ENCODE measurements around the gene LRFN2. TPM values are rescaled to one million over a fixed set of nuclear protein-coding genes. Genes with fewer than 3 reads are reported as not detected.

Gene LRFN2
- total and polyA plus RNA-seq, 2 experiments from 2014 or later, result 0.29 to 2.5 TPM

DNA sequence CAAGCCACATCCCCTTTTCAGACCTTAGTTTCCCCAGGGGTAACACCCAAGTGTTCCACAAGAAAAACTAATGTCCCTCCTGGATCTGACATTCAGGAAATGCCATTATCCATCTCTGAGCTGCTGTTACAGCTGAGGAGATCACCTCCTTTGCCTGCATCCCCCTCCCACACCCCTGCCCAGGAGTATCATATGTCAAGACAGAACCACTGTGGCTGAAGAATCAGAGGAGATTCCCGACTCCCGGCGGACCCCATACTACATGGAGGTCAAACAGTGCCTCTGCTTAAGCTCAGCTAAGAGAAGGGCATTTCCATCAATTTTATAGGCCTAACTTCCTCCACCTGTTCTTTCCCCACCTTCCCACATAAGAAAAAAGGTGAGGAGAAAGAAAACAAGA is 36.8 kb upstream of the LRFN2 start:
- Histone ChIP-seq H3K36me3 (ENCODE audit: insufficient read depth) (no peaks in the 10 kb centered on the region), H3K27ac (ENCODE audit: low read depth) (no peak overlapping the region), H3F3A (replicated peaks; ENCODE audit: low read depth) (no peaks in the 10 kb centered on the region), H3K27me3 (ENCODE audit: insufficient read depth) (no peaks in the 10 kb centered on the region), H3K4me3 (no peak overlapping the region), H4K20me1 (replicated peaks; ENCODE audit: insufficient read depth) (no peaks in the 10 kb centered on the region), H3K4me2 (no peak overlapping the region), H3K9me2 (ENCODE audit: insufficient read depth) (peaks cover 4% of the 10 kb centered on the region; the same call in 1 of the 2 replicates), H2AFZ (no peak overlapping the region), H3K79me2 (replicated peaks; ENCODE audit: insufficient read depth) (no peaks in the 10 kb centered on the region), H3K4me1 (ENCODE audit: insufficient read depth) (no peaks in the 10 kb centered on the region)
- no peaks in the 10 kb centered on the region for H3K36me3 Mint-ChIP-seq (ENCODE audit: low read depth)
- DNase-seq (ENCODE audit: low spot score) (no peak), ATAC-seq (no peak)
- no peaks in the 10 kb centered on the region for H3K4me1 Mint-ChIP-seq
- no peaks in the 10 kb centered on the region for H3K27me3 Mint-ChIP-seq (ENCODE audit: insufficient read depth, low read depth, poor library complexity)
- TF ChIP-seq, protein P1, sequence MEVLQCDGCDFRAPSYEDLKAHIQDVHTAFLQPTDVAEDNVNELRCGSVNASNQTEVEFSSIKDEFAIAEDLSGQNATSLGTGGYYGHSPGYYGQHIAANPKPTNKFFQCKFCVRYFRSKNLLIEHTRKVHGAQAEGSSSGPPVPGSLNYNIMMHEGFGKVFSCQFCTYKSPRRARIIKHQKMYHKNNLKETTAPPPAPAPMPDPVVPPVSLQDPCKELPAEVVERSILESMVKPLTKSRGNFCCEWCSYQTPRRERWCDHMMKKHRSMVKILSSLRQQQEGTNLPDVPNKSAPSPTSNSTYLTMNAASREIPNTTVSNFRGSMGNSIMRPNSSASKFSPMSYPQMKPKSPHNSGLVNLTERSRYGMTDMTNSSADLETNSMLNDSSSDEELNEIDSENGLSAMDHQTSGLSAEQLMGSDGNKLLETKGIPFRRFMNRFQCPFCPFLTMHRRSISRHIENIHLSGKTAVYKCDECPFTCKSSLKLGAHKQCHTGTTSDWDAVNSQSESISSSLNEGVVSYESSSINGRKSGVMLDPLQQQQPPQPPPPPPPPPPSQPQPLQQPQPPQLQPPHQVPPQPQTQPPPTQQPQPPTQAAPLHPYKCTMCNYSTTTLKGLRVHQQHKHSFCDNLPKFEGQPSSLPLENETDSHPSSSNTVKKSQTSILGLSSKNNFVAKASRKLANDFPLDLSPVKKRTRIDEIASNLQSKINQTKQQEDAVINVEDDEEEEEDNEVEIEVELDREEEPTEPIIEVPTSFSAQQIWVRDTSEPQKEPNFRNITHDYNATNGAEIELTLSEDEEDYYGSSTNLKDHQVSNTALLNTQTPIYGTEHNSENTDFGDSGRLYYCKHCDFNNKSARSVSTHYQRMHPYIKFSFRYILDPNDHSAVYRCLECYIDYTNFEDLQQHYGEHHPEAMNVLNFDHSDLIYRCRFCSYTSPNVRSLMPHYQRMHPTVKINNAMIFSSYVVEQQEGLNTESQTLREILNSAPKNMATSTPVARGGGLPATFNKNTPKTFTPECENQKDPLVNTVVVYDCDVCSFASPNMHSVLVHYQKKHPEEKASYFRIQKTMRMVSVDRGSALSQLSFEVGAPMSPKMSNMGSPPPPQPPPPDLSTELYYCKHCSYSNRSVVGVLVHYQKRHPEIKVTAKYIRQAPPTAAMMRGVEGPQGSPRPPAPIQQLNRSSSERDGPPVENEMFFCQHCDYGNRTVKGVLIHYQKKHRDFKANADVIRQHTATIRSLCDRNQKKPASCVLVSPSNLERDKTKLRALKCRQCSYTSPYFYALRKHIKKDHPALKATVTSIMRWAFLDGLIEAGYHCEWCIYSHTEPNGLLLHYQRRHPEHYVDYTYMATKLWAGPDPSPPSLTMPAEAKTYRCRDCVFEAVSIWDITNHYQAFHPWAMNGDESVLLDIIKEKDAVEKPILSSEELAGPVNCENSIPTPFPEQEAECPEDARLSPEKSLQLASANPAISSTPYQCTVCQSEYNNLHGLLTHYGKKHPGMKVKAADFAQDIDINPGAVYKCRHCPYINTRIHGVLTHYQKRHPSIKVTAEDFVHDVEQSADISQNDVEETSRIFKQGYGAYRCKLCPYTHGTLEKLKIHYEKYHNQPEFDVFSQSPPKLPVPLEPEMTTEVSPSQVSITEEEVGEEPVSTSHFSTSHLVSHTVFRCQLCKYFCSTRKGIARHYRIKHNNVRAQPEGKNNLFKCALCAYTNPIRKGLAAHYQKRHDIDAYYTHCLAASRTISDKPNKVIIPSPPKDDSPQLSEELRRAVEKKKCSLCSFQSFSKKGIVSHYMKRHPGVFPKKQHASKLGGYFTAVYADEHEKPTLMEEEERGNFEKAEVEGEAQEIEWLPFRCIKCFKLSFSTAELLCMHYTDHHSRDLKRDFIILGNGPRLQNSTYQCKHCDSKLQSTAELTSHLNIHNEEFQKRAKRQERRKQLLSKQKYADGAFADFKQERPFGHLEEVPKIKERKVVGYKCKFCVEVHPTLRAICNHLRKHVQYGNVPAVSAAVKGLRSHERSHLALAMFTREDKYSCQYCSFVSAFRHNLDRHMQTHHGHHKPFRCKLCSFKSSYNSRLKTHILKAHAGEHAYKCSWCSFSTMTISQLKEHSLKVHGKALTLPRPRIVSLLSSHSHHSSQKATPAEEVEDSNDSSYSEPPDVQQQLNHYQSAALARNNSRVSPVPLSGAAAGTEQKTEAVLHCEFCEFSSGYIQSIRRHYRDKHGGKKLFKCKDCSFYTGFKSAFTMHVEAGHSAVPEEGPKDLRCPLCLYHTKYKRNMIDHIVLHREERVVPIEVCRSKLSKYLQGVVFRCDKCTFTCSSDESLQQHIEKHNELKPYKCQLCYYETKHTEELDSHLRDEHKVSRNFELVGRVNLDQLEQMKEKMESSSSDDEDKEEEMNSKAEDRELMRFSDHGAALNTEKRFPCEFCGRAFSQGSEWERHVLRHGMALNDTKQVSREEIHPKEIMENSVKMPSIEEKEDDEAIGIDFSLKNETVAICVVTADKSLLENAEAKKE (CRISPR knock-in tag; IDR thresholded peaks at IDR 0.05), result no peak
- TF ChIP-seq, protein P2, sequence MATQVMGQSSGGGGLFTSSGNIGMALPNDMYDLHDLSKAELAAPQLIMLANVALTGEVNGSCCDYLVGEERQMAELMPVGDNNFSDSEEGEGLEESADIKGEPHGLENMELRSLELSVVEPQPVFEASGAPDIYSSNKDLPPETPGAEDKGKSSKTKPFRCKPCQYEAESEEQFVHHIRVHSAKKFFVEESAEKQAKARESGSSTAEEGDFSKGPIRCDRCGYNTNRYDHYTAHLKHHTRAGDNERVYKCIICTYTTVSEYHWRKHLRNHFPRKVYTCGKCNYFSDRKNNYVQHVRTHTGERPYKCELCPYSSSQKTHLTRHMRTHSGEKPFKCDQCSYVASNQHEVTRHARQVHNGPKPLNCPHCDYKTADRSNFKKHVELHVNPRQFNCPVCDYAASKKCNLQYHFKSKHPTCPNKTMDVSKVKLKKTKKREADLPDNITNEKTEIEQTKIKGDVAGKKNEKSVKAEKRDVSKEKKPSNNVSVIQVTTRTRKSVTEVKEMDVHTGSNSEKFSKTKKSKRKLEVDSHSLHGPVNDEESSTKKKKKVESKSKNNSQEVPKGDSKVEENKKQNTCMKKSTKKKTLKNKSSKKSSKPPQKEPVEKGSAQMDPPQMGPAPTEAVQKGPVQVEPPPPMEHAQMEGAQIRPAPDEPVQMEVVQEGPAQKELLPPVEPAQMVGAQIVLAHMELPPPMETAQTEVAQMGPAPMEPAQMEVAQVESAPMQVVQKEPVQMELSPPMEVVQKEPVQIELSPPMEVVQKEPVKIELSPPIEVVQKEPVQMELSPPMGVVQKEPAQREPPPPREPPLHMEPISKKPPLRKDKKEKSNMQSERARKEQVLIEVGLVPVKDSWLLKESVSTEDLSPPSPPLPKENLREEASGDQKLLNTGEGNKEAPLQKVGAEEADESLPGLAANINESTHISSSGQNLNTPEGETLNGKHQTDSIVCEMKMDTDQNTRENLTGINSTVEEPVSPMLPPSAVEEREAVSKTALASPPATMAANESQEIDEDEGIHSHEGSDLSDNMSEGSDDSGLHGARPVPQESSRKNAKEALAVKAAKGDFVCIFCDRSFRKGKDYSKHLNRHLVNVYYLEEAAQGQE (IDR thresholded peaks at IDR 0.05; ENCODE audit: unreplicated experiment), result no peak
- no peak for TF ChIP-seq ZNF114 (CRISPR knock-in tag; IDR thresholded peaks at IDR 0.05)
- no peak for TF ChIP-seq EZH2phosphoT487 (IDR thresholded peaks at IDR 0.05; ENCODE audit: unreplicated experiment)
- TF ChIP-seq EZH2 (IDR thresholded peaks at IDR 0.05; ENCODE audit: low read depth, unreplicated experiment), result no peak
- TF ChIP-seq ZNF331 (CRISPR knock-in tag; IDR thresholded peaks at IDR 0.05; ENCODE audit: low read depth), result no peak
- no peak for TF ChIP-seq CREB1 (CRISPR knock-in tag; IDR thresholded peaks at IDR 0.05; ENCODE audit: low read depth)
- TF ChIP-seq, protein P3, sequence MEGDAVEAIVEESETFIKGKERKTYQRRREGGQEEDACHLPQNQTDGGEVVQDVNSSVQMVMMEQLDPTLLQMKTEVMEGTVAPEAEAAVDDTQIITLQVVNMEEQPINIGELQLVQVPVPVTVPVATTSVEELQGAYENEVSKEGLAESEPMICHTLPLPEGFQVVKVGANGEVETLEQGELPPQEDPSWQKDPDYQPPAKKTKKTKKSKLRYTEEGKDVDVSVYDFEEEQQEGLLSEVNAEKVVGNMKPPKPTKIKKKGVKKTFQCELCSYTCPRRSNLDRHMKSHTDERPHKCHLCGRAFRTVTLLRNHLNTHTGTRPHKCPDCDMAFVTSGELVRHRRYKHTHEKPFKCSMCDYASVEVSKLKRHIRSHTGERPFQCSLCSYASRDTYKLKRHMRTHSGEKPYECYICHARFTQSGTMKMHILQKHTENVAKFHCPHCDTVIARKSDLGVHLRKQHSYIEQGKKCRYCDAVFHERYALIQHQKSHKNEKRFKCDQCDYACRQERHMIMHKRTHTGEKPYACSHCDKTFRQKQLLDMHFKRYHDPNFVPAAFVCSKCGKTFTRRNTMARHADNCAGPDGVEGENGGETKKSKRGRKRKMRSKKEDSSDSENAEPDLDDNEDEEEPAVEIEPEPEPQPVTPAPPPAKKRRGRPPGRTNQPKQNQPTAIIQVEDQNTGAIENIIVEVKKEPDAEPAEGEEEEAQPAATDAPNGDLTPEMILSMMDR (conservative IDR thresholded peaks at IDR 0.05; ENCODE audit: low read depth in 2 of 2), result no peak
- no peak for TF ChIP-seq JUNB (IDR thresholded peaks at IDR 0.05; ENCODE audit: unreplicated experiment)
- no peak for TF ChIP-seq STAT1 (IDR thresholded peaks at IDR 0.05; ENCODE audit: unreplicated experiment)
- TF ChIP-seq, protein P4, sequence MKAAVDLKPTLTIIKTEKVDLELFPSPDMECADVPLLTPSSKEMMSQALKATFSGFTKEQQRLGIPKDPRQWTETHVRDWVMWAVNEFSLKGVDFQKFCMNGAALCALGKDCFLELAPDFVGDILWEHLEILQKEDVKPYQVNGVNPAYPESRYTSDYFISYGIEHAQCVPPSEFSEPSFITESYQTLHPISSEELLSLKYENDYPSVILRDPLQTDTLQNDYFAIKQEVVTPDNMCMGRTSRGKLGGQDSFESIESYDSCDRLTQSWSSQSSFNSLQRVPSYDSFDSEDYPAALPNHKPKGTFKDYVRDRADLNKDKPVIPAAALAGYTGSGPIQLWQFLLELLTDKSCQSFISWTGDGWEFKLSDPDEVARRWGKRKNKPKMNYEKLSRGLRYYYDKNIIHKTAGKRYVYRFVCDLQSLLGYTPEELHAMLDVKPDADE (IDR thresholded peaks at IDR 0.05), result no peak
- TF ChIP-seq NANOG (IDR thresholded peaks at IDR 0.05; ENCODE audit: borderline replicate concordance), result no peak
- no peak for TF ChIP-seq POLR2AphosphoS5 (IDR thresholded peaks at IDR 0.05; ENCODE audit: low read depth)
- H3K27ac Mint-ChIP-seq, result no peak overlapping the region
- no peak overlapping the region for H3K4me3 Mint-ChIP-seq
- H3K9me3 Mint-ChIP-seq, result peaks cover 8% of the 10 kb centered on the region

Data from GM23338 (cell line).